GM21576 (cell line): ENCODE data around the gene FRS2.
A peak's percentile ranks its signal among the peaks of the same experiment; 100 is the strongest.

Experiments
- ATAC-seq: cut with Tn5 transposase; IDR thresholded peaks from one replicate; pipeline ENCODE4 v1.9.1; 2021; ENCODE audit warnings: mild to moderate bottlenecking, moderate library complexity; ENCODE audit not compliant: unreplicated experiment

Gene FRS2

GRCh38 chr12:69464428-69464827, 5.8 kb upstream of the FRS2 start:
- ATAC-seq, result no peak

GRCh38 chr12:69466867-69467266, 3.3 kb upstream of the FRS2 start:
- ATAC-seq, result no peak

- no peak for ATAC-seq
These were observed 2.8 kb upstream of the FRS2 start for GRCh38 chr12:69467366-69467765.

DNA sequence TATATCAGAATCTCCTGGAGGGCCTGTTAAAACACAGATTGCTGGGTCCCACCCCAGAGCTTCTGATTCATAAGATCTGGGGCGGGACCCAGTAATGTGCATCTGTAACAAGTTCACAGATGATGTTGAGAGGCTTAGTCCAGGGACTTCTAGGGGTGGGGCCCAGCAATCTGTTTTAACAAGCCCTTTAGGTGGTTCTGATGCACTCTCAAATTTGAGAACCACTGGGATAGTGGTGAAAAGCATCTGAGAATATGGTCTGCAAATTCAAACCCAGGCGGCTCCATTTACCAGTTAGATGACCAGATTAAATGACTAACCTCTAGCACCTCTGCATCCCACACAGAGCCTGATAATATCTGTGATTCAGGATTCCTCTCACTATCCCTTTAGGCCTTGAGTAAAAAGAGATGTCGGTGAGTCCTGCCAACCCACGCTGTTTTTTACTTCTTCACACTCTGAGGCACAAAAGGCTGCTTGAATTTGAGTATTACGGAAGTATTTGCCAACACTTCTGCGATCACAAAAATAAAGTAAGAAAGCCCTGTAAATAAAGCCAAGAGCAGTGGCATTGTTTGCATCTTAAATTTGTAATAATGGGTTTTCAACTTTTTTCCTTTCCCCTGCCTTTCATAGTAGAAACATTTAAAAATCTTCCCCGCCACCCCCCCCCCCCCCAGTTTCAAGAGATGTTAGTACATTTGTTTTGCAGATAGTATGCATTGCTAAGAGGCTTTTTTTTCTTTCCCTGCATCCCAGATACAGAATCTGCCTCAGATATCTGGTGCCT, 1.8 kb upstream of the FRS2 start:
- ATAC-seq, result no peak

GRCh38 chr12:69469854-69470188, 367 bp upstream of the FRS2 start:
- no peak for ATAC-seq

DNA sequence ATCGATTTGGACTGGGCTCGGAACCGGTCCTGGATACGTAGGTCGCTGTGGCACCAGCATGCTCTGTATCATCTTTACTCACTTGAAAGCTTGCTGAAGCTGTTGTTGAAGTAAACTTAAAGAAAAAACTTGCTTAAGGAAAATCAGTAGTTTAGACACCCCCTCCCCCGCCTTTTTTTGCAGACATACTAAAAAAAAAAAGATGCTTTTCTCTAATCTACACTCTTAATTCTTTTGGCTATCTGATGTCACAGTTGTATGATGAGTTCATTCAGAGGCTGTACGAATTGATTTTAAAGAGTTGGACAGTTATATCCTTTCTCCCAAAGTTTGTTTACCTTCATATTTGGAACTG, 865 bp downstream of the FRS2 start:
- no peak for ATAC-seq

DNA sequence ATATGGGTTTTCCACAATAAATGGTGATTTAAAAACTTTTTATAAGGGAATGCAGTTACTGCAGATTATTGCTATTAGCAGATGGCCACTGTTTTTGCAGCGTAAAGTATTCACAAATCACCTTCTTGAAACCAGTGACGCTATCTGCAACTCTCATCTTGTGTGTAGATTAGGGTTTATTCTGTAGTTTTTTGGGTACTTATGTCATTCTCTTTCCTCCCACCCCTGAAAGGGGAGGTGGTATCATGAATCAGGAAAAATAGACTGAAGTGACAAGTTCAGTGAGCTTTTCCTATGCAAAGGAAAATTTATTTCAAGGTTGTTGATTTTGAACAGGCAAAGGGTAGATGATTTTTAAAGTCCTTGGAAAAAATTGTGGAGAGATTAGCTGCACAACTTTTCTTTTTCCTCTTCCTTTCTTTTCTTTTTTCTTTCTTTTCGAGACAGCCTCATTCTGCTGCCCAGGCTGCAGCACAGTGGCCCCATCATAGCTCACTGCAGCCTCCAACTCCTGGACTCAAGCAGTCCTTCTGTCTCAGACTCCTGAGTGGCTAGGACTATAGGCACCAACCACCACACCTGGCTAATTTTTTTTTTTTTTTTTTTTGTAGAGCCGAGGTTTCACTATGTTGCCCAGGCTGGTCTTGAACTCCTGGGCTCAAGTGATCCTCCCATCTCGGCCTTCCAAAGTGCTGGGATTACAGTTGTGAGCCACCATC, 1.6 kb downstream of the FRS2 start:
- ATAC-seq, result no peak

GRCh38 chr12:69473262-69473661, 3.1 kb downstream of the FRS2 start:
- ATAC-seq, result no peak

- ATAC-seq, result no peak
These were observed 4.3 kb downstream of the FRS2 start for GRCh38 chr12:69474456-69474855.

- ATAC-seq, result no peak
These were observed 5.2 kb downstream of the FRS2 start for GRCh38 chr12:69475237-69475975.

- ATAC-seq, result no peak
These were observed 6.3 kb downstream of the FRS2 start for GRCh38 chr12:69476276-69477017.

GRCh38 chr12:69479675-69480074, 9.5 kb downstream of the FRS2 start:
- no peak for ATAC-seq

DNA sequence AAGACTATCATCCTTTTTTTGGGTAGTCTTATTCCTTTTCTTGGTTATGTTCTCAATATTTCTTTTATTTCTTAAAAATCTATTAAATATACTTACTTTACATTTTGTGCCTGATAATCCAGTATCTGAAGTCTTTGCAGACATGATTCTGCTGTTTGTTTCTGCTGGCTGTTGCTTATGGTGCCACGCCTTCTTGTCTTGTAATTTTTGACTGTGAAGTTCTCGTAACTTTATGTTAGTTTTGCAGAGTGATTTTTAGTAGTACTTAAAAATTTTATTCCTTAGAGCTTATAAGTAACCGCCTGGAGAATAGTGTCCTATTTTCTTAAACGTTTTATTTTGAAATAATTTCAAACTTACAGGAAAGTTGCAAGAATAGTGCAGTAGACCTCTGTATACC, 10.5 kb downstream of the FRS2 start:
- ATAC-seq, result no peak

GRCh38 chr12:69481133-69481532, 10.9 kb downstream of the FRS2 start:
- no peak for ATAC-seq

DNA sequence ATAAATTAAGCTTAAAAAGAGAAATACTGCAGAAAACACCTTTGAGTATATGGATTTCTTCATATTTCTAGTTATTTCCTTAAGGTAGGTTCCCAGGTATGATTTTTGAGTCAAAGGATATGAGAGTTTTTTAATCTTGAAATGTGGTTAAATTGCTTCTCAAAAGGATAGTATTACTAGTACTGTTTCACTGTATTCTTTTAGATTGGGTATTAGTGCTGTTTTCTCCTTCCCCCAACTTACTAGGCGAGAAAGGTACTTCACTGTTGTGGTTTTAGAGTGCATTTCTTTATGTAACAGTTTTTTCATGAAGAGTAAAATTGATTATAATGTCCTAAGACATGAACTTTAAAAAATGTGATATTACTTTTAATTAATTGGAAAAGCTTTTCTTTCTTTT, 13.5 kb downstream of the FRS2 start:
- ATAC-seq, result no peak

DNA sequence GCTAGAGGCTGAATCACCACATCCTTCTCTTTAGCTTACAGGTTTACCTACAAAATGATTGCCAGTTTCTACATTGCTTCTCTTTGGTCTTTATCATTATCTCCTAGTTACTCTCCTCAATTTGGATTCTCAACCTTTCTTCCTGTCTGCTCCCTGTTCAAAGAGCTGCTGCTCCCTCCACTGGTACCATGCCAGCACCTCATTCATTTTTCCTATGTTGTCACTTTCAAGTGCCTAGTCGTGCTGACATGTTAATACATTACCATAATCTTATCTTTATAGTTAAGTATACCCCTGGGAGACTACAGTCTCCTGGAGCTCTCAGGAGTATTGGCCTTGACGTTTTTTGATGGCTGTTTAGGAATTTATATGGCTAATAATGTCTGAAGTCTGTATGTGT, 14.2 kb downstream of the FRS2 start:
- no peak for ATAC-seq

- ATAC-seq, result no peak
These were observed 20.9 kb downstream of the FRS2 start for GRCh38 chr12:69490920-69491643.

GRCh38 chr12:69492739-69493138, 22.6 kb downstream of the FRS2 start:
- ATAC-seq, result no peak

- ATAC-seq, result no peak
These were observed 24.9 kb downstream of the FRS2 start for GRCh38 chr12:69495071-69495470.

- ATAC-seq, result peak; percentile 97
These were observed 27.3 kb downstream of the FRS2 start for GRCh38 chr12:69497308-69498026.
